Activated naive CD4-positive, alpha-beta T cell treated with anti-CD3 and anti-CD28 coated beads, Interleukin-2, amount 50 U/mL, for 72 hours (primary cell): ENCODE results near the gene KIAA1614. TPM values are rescaled to one million over a fixed set of nuclear protein-coding genes. Genes with fewer than 3 reads are reported as not detected.
A peak's percentile ranks its signal among the peaks of the same experiment; 100 is the strongest.
"Not testable (repeated sequence)": the region's sequence is repeated elsewhere in the genome, so short reads cannot be mapped to it uniquely, and the experiment has no call there.

Experiments
- ATAC-seq, 2 donors: fragments of 150-1000 bp; cut with Tn5 transposase; 2 replicates each; pipeline ENCODE4 v1.10.0; 2021; ENCODE audit warnings: mild to moderate bottlenecking in 2 of 2, moderate library complexity in 2 of 2
- DNase-seq, 2 donors: peaks; one replicate each; pipeline ENCODE4 v3.0.0; 2021 to 2022; ENCODE audit warnings: low spot score in 2 of 2
- H3K27ac Mint-ChIP-seq, 2 donors: one replicate each; pipeline ENCODE4 v1.8.0; 2022; ENCODE audit warnings: mild to moderate bottlenecking in 2 of 2, mixed read lengths in 2 of 2
- H3K36me3 Mint-ChIP-seq, 2 donors: one replicate each; pipeline ENCODE4 v1.8.0; 2022; ENCODE audit warnings: mixed read lengths in 2 of 2
- H3K9me3 Mint-ChIP-seq, 2 donors: one replicate each; pipeline ENCODE4 v1.8.0; 2022; ENCODE audit warnings: mixed read lengths in 2 of 2
- total RNA-seq, 2 donors: library from RNA; stranded (reverse); gene quantifications; one replicate each; pipeline ENCODE4 v1.2.3, GENCODE V29; 2022

KIAA1614 gene
- total RNA-seq, 2 donors from 2014 or later = 0.05 to 0.31 TPM

DNA sequence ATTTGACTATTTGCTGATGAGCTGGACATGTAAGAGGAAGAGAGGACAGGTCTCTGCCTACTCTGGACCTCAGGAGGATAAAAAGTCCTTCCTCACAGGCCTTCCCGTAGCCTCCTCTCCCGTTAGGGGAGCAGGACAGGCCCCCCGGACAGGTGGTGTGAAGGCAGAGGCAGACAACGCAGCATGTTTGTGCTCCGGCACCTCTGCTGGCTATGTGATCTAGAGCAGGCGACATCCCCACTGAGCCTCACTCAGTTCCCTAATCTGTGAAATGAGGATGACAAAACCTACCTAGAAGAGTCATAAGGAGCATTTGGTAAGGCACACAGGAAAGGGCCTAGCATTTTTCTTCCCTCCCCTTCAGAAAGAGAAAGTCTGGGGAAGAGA is 34.8 kb downstream of the KIAA1614 start:
- no peak for ATAC-seq
- DNase-seq = no peak
- Mint-ChIP-seq H3K27ac (peak overlapping the region in 1 of 2 donors; percentile 65), H3K36me3 (peaks cover 37 to 39% of the 10 kb centered on the region in 2 donors), H3K9me3 (peaks cover 11 to 16% of the 10 kb centered on the region in 2 donors)

DNA sequence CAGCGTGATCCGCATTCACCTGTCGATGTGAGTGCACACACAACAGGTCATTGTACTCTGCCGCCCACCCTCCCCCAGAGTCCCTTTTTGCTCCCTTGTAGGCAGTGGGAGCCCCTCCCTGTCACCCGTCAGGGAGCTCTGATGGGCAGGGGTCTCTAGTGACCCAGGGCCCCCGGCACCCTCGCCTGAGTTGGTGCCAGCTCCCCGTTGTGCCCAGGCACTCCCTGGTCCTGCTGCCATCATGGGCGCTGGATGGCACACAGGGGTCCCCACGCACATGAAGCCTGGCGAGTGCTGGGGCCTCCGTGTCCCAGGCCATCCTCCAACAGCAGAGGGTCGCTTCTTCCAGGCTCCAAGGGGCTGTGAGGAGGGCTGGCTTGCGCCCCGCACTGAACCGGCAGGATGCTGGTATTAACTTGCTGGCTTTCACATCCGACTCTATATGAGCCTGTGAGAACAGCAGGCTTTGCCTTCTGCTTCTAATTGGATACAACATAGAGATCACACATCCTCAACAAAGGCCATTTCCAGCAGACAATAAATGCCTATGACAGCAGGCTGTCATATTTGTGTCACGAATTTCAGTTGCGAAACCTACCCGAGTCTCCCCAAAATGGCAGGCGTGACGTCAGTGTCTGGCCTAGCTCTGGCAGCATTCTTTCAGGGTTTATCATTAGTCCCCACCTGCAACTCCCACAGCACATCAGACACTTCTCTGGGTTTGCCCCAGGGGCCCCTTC is 35.4 kb downstream of the KIAA1614 start:
- H3K9me3 Mint-ChIP-seq = peaks cover 11 to 16% of the 10 kb centered on the region in 2 donors
- DNase-seq (no peak), ATAC-seq (no peak)
- H3K36me3 Mint-ChIP-seq = peaks cover 37 to 39% of the 10 kb centered on the region in 2 donors
- peak overlapping the region in 1 of 2 donors; percentile 16 for H3K27ac Mint-ChIP-seq

DNA sequence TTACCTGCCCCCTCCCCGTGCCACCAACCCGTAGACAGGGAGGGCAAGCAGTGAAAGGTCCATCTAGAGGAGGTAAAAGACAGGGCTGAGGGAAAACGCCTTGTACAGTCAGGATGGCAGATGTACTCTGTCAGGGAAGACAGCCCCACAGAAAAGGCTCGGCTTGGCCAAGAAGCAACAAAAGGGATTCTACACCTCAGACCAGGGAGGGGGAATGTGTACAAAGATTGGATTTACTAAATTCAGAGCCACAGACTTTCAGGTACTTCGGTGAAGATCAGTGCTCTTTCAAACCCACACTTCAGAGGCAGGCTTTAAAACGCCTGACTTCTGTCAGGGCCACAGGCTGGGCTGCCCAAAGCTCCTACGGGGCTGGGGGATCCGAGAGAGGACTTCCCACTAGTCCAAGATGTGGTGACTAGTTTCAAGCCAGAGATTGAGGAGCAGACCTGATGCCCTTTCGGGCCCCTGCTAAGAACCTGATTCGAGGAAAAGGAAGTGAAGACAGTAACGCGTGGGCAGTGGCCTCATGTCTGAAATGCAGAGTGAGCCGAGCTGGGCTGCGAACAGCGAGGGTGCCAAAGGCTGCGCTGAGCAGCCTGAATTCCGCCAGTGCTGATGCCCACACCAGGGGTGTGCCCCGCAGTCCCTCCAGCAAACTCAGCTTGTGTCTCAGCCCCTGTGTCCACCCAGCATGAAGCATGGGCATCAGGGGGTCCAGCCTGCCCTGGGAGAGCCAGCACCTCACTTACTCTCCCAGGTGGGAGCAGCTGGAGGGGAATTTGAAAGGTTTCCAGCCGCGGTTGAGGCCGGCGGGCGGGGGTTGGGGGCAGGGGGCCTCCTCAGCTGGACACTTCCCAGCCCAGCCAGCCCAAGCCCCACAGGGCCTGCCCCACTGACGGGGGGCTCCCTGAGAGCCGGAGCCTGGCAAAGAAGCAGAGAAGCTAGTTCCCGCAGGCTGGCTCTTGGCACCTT is 36.2 kb downstream of the KIAA1614 start:
- Mint-ChIP-seq H3K27ac (peak overlapping the region in 1 of 2 donors; percentile 16), H3K9me3 (peaks cover 11 to 16% of the 10 kb centered on the region in 2 donors), H3K36me3 (peaks cover 37 to 39% of the 10 kb centered on the region in 2 donors)
- no peak for DNase-seq
- no peak for ATAC-seq

DNA sequence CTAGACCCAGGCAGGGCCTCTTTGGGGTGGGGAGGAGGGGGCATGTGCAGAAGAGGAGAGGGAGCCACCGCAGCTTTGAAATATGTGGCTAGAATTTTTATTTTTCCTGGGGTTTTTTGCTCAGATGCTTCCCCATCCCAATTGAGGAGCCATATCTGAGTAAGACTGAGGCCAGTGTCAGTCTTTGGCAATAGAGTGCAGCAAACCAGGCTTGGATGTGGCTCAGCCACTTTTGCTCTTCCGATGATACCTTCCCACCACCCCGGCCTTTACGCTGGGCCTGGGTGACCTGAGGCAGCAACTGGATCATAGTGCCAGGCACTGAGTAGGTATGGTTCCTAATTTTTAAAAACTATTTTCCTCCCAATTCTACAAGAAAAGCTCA is 36.9 kb downstream of the KIAA1614 start:
- ATAC-seq = no peak

DNA sequence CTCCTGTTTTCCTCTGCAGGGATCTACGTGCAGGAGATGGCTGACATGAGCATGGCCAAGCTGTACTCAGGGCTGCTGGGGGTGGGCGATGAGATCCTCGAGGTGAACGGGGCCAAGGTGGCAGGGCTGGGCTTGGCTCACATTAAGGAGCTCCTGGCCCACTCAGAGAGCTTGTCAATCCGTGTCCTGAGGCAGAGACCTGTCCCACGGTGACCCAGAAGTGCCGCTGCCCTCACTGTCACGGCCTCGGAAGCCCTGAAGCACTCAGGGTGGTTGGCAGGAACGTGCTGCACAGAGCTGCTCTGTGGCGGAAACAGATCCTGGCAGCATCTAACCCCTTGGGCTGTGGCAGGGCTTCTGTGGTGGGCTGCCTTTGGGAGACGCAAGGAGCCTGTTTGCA is 37.6 kb downstream of the KIAA1614 start:
- peaks cover 11 to 16% of the 10 kb centered on the region in 2 donors for H3K9me3 Mint-ChIP-seq
- no peak for ATAC-seq
- no peak overlapping the region for H3K27ac Mint-ChIP-seq

More for the DNA sequence above, 36.9 kb downstream of the KIAA1614 start:
- Mint-ChIP-seq H3K36me3 (peaks cover 37 to 39% of the 10 kb centered on the region in 2 donors), H3K27ac (no peak overlapping the region), H3K9me3 (peaks cover 11 to 16% of the 10 kb centered on the region in 2 donors)
- DNase-seq = no peak

DNA sequence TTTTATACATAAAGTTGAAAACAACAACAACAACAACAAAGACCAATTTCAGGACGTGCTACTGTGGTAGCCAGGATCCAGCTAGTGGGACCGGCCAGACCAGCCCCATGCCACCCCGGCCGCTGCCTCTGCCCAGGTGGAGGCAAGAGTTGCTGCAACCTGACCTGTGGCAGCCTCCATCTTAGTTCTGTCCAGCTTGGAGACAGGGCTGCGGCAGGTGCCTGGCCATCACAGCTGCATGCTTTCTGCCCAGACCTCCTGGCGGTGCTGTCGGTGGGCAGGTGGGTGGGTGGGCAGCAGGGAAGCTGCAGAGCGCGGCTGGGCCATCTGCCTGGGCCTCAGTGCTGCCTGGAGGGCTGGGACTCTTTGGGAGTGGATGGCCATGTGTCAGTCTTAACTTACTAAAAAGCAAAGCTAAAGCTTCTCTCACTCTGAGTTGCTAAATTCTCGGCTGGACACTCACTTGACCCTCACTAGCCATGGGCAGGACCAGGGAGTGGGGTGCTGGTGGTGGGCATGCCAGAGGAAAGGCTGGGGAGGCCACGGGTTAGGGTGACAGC is 38.6 kb downstream of the KIAA1614 start:
- H3K36me3 Mint-ChIP-seq = peaks cover 34 to 36% of the 10 kb centered on the region in 2 donors
- DNase-seq (no peak), ATAC-seq (no peak)
- H3K9me3 Mint-ChIP-seq = peaks cover 11 to 16% of the 10 kb centered on the region in 2 donors
- no peak overlapping the region for H3K27ac Mint-ChIP-seq

More for the DNA sequence above, 37.6 kb downstream of the KIAA1614 start:
- H3K36me3 Mint-ChIP-seq = peaks cover 37 to 39% of the 10 kb centered on the region in 2 donors
- no peak for DNase-seq

DNA sequence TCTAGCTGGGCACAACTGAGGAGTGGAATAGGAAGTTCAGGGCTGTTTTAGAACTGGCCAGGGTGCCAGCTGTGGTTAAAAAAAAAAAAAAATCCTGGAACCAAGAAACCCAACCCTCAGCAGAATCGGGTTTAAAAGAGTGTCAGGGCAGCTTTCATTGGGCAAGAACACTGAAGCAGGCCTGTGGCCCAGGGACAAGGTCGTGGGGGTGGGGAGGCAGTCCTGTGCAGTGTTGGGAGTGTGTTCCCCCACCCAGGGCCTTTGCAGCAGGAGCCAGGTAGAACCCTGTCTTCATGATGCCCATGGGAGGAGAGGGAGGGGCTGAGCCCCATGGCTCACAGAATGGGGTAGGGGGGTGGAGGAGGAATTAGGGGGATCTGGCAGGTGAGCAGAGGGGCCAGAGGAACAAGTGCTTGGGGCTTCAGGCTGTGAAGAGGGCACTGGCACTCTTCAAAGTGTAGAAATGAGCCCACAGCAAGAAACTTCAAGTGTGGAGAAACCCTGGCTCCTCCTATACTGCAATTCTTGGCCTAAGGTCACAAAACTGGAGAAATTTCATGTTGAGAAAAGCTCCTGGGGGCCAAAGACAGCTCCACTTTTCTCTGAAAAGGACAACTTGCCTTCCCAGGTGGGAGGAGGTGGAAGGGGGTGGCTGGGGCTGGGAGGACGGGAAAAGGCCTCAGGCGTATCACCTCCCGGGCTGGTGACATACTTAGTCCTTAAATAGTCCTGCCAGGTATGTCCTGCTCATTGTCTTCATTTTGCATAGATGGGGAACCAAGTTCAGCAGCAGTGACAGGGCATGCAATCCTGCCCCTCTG is 39.3 kb downstream of the KIAA1614 start:
- DNase-seq (no peak), ATAC-seq (no peak)
- Mint-ChIP-seq H3K9me3 (peaks cover 5 to 10% of the 10 kb centered on the region in 2 donors), H3K36me3 (peaks cover 26 to 29% of the 10 kb centered on the region in 2 donors), H3K27ac (peak overlapping the region in 1 of 2 donors; percentile 50)

DNA sequence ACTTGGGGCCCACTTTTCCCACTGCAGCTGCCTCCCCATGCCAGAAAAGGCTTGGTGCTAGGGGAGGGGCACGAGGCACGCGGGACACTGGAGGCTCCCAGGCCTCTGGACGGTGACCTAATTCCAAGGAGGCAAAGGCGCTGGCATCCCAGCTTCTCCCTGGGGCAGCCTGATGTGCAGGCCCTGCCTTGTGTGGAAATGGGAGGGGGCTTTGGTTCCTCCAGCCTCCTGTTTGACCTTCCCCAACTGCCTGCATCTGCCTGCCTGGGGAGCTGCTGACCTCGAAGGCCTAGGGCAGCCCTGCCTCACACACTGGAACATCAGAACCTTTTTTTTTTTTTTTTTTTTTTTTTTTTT is 39.9 kb downstream of the KIAA1614 start:
- DNase-seq = no peak
- Mint-ChIP-seq H3K36me3 (peaks cover 20 to 23% of the 10 kb centered on the region in 2 donors), H3K9me3 (peaks cover 0 to 4% of the 10 kb centered on the region in 2 donors), H3K27ac (no peak overlapping the region)
- ATAC-seq = no peak

DNA sequence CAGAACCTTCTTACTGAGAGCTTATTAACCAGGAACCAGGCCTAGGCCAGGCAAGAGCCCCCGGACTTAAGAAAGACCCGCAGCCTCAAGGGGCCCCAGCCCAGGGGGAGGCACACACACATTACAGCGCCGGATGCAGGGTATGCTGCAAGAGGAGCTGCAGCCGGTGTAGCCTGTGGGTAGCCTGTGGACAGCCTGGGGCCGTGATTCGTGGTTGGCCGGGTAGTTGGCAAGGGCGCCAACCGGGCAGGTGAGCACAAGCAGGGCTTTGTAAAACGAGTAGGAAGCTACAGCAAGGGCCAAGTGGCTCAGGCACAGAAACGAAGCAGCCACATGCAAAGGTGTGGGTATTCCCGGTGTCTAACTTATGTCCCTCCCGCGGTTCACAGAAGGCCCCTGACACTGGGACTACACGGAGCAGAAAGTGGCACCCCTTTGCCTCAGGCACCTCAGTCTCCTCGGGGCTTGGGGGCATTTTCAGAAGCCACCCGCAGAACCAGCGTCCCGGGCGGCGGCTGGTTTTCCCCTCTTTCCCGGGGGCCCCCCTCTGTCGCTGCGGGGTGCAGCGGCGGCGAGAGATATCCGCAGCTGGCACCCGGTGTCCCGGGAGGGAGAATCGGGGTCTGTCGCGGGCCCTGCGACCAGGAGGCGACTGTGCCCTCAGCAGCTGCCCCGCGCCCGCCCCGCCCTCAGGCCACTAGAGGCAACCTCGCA is 40.8 kb downstream of the KIAA1614 start:
- H3K36me3 Mint-ChIP-seq = peaks cover 12 to 17% of the 10 kb centered on the region in 2 donors
- ATAC-seq (peak; percentile 2 to 60), DNase-seq (no peak)
- peaks cover 0 to 4% of the 10 kb centered on the region in 2 donors for H3K9me3 Mint-ChIP-seq
- no peak overlapping the region for H3K27ac Mint-ChIP-seq

DNA sequence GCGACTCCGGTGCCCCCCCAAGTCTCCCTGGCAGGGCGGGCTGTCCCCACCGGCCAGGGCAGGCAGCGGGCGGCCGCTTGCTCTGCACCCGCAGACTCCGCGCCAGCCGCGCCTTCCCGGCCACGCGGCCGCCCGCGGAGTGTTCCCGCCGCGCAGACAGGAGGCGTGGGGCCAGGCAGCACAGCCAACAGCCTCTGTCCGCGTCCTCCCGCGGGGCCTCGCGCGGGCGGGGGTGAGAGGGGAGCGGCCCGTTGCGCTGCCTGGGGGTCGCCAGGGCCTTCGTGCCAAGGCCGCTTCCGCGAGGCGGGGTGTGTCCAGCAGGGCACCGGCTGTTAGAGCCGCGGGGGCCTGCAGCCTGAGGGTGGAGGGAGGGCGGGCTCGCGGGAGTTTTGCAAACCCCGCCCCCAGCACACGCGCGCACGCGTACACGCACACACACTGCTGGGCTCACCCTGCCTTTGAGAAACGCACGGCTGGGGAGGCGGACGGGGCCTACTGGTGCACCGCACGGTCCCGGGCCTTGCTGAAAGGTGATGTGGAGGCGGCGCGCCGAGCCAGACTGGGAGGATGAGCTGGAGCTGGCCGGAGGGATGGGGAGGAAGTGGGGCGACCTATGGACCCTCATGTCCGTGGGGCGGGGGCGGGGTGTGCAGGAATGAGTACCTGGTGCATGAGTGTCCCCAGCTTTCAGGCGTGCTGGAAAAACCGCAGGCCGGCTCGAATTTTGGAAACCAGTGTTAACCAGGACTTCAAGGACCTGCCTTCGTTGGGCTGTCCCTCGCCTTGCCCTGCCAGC is 41.5 kb downstream of the KIAA1614 start:
- DNase-seq (peak; percentile 56 to 58), ATAC-seq (peak; percentile 74 to 83)
- H3K36me3 Mint-ChIP-seq = peaks cover 7 to 11% of the 10 kb centered on the region in 2 donors
- H3K27ac Mint-ChIP-seq = no peak overlapping the region
- H3K9me3 Mint-ChIP-seq = no peaks in the 10 kb centered on the region

DNA sequence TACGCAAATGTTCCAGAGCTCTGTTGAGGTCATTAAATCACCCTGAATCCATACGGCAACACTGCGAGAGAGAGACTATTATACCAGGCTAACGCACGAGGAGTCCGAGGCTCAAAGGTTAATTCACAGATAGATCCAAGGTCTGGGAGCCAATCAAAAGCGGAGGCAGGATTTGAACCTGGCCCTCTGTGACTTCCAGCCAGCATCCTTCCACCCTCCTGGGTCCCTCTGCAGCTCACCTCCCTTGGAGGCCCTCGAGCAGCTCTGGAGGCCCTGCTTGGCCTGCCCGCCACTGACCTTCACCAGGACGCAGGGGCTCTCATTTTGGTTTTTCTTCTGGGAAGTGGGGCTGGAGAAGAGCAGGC is 42.1 kb downstream of the KIAA1614 start:
- peaks cover 6 to 8% of the 10 kb centered on the region in 2 donors for H3K36me3 Mint-ChIP-seq
- peak in 1 of 2 donors; percentile 47 for DNase-seq
- H3K9me3 Mint-ChIP-seq = no peaks in the 10 kb centered on the region
- no peak for ATAC-seq
- H3K27ac Mint-ChIP-seq = no peak overlapping the region

DNA sequence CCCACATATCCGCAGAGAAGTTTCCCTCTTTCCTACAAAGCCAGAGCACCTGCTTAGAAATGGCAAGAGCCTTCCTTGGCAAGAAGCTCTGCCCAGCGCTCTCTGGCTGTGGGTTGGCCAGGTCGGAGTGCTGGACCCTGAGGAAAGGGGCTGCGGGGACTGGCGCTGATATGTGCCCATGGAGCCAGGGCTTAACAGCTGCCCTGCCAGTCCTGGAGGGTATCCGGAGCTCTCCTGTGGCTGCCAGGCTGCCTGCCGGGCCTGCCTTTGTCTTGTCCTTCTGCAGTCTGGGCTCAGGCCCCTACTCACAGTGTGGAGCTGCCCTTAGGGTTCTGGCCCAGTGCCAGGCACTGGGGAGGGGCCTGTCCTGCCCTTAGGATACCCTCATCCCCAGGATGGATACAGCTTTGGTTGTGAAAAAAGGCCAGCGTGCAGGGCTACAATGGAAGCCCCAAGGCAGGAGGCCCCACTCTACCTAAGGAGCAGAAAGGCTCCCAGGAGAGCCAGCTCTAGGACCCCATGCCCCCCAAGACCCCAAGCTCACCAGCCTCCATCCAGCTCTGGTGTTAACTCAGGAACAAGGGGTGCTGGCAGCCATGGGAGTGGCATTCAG is 43.4 kb downstream of the KIAA1614 start:
- H3K36me3 Mint-ChIP-seq = peaks cover 11 to 14% of the 10 kb centered on the region in 2 donors
- no peak for ATAC-seq

DNA sequence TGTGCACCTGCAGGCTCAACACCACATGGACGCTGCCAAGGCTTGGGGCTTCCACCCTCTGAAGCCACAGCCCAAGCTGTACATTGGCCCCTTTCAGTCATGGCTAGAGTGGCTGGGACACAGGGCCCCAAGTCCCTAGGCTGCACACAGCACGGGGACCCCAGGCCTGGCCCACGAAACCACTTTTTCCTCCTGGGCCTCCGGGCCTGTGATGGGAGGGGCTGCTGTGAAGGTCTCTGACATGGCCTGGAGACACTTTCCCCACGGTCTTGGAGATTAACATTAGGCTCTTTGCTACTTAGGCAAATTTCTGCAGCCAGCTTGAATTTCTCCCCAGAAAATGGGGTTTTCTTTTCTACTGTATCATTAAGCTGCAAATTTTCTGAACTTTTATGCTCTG is 46.9 kb downstream of the KIAA1614 start:
- ATAC-seq, DNase-seq, H3K9me3 Mint-ChIP-seq, H3K27ac Mint-ChIP-seq: not testable (repeated sequence)
- peaks cover 11 to 15% of the 10 kb centered on the region in 2 donors for H3K36me3 Mint-ChIP-seq

More for the DNA sequence above, 43.4 kb downstream of the KIAA1614 start:
- no peak for DNase-seq
- Mint-ChIP-seq H3K27ac (peak overlapping the region in 1 of 2 donors; percentile 22), H3K9me3 (no peaks in the 10 kb centered on the region)

DNA sequence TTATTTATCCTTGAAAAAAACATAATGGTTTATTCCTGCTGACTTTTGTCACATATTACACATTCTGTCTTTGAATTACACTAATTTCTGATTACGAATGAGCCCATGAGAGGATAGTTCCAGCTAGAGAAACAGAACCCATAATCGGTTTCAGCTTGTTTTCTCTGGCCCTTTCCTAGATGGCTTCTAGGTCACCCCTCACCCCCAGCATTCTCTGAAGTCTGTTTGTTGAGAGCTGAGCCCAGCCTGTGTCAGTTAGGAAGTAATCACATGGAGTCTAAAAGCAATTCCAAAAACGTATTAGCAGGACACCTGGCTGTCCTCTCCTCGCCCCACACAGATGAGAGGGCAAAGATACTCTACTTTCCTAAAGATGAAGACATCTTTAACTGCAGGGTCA is 48.9 kb downstream of the KIAA1614 start:
- no peak overlapping the region for H3K27ac Mint-ChIP-seq
- H3K9me3 Mint-ChIP-seq = no peaks in the 10 kb centered on the region
- no peak for DNase-seq

More for the DNA sequence above, 48.9 kb downstream of the KIAA1614 start:
- H3K36me3 Mint-ChIP-seq = peaks cover 11 to 15% of the 10 kb centered on the region in 2 donors
- ATAC-seq = no peak
